CD4-positive, alpha-beta memory T cell (primary cell): ENCODE results near the gene DAB2IP. TPM values are rescaled to one million over a fixed set of nuclear protein-coding genes. Genes with fewer than 3 reads are reported as not detected.

Experiments used
- CTCF ChIA-PET: fragments of 350-600 bp; sonication (Branson Sonifier 250); formaldehyde crosslinking; loops from one replicate; lab custom pipeline; 2021; ENCODE audit warnings: inconsistent platforms; ENCODE audit not compliant: partially characterized antibody; lab: Charles Lee
- POLR2A ChIA-PET: fragments of 350-600 bp; sonication (Branson Sonifier 250); formaldehyde crosslinking; loops from one replicate; lab custom pipeline; 2021; ENCODE audit not compliant: partially characterized antibody; lab: Charles Lee
- DNase-seq, 5 donors: peaks; one replicate each; pipeline versions ENCODE4 v3.0.0 to v3.0.0-alpha.2; 2020 to 2022; ENCODE audit warnings: mixed read lengths in 1 of 5
- H3K27ac ChIP-seq: one replicate; pipeline ENCODE4 v1.7.0; 2013; ENCODE audit warnings: low read depth, low read length
- H3K27me3 ChIP-seq: 2 replicates; pipeline ENCODE4 v1.7.0; 2013; ENCODE audit warnings: mild to moderate bottlenecking, low read length, moderate library complexity; ENCODE audit not compliant: insufficient read depth
- H3K36me3 ChIP-seq: 2 replicates; pipeline ENCODE4 v1.7.0; 2013; ENCODE audit warnings: mild to moderate bottlenecking, low read length, moderate library complexity; ENCODE audit not compliant: insufficient read depth
- H3K4me1 ChIP-seq: 2 replicates; pipeline ENCODE4 v1.7.0; 2013; ENCODE audit warnings: mild to moderate bottlenecking, low read length, moderate library complexity; ENCODE audit not compliant: insufficient read depth
- H3K4me3 ChIP-seq, 2 donors: one replicate each; pipeline ENCODE4 v1.7.0; 2013; ENCODE audit warnings: low read length in 2 of 2, mild to moderate bottlenecking in 1 of 2
- H3K9me3 ChIP-seq, 2 donors: one replicate each; pipeline ENCODE4 v1.7.0; 2013; ENCODE audit warnings: low read length in 2 of 2, control low read depth in 1 of 2; ENCODE audit not compliant: control insufficient read depth in 1 of 2
- H3K27ac Mint-ChIP-seq, 7 donors: one replicate each; pipeline ENCODE4 v1.8.0; 2020 to 2021; ENCODE audit warnings: mixed read lengths in 7 of 7, mild to moderate bottlenecking in 6 of 7, inconsistent platforms in 3 of 7, moderate library complexity in 3 of 7
- H3K27me3 Mint-ChIP-seq, 2 donors: one replicate each; pipeline ENCODE4 v1.8.0; 2020 to 2021; ENCODE audit warnings: mixed read lengths in 2 of 2
- H3K36me3 Mint-ChIP-seq, 2 donors: one replicate each; pipeline ENCODE4 v1.8.0; 2020 to 2021; ENCODE audit warnings: mixed read lengths in 2 of 2, inconsistent platforms in 1 of 2, mild to moderate bottlenecking in 1 of 2
- H3K4me1 Mint-ChIP-seq, 4 donors: one replicate each; pipeline ENCODE4 v1.8.0; 2020 to 2021; ENCODE audit warnings: mixed read lengths in 4 of 4, mild to moderate bottlenecking in 1 of 4
- H3K4me3 Mint-ChIP-seq, 8 donors: one replicate each; pipeline ENCODE4 v1.8.0; 2020 to 2021; ENCODE audit warnings: mixed read lengths in 8 of 8, mild to moderate bottlenecking in 7 of 8, moderate library complexity in 6 of 8, inconsistent platforms in 3 of 8
- H3K9me3 Mint-ChIP-seq, 8 donors: one replicate each; pipeline ENCODE4 v1.8.0; 2020 to 2021; ENCODE audit warnings: mixed read lengths in 8 of 8, mild to moderate bottlenecking in 5 of 8, inconsistent platforms in 3 of 8, moderate library complexity in 1 of 8
- intact Hi-C: fragments of 100-400 bp; cut with micrococcal nuclease; formaldehyde crosslinking; loops from one replicate; pipeline ENCODE4 v1.15.1; 2023
- polyA plus RNA-seq, 2 donors: library from polyadenylated mRNA; unstranded; fragments of 300-500 nt; fragmentation: Illumina TruSeq; gene quantifications; one replicate each; pipeline ENCODE4 v1.2.3, GENCODE V29; 2021
- total RNA-seq, 2 experiments: library from RNA; stranded (reverse); gene quantifications; one replicate each; pipeline ENCODE4 v1.2.3, GENCODE V29; 2021

The DAB2IP gene
- total and polyA plus RNA-seq, 4 experiments from 2014 or later: not detected

- Mint-ChIP-seq H3K4me3 (no peak overlapping the region), H3K27ac (no peak overlapping the region), H3K4me1 (peaks cover 3 to 9% (median 4%) of the 10 kb centered on the region in 4 donors), H3K36me3 (no peaks in the 10 kb centered on the region), H3K9me3 (no peaks in the 10 kb centered on the region), H3K27me3 (peaks cover 2% of the 10 kb centered on the region in 2 donors)
- no peaks in the 10 kb centered on the region for H3K36me3 ChIP-seq
- H3K4me3 ChIP-seq: no peak overlapping the region
- ChIA-PET POLR2A (no interaction called here), CTCF (no interaction called here)
- H3K27me3 ChIP-seq: no peaks in the 10 kb centered on the region
- intact Hi-C loops: no loop called here
- no peak overlapping the region for H3K27ac ChIP-seq
- H3K9me3 ChIP-seq: no peaks in the 10 kb centered on the region
- DNase-seq: peak in 1 of 5 donors; percentile 1
- H3K4me1 ChIP-seq: peaks cover 5% of the 10 kb centered on the region
Measured at GRCh38 chr9:121744002-121744686, 92.7 kb downstream of the DAB2IP start.

- ChIA-PET CTCF (no interaction called here), POLR2A (no interaction called here)
- no peak for DNase-seq
Measured at GRCh38 chr9:121744687-121745395, 93.4 kb downstream of the DAB2IP start.

GRCh38 chr9:121745396-121745695, 93.9 kb downstream of the DAB2IP start:
- Mint-ChIP-seq H3K9me3 (no peaks in the 10 kb centered on the region), H3K36me3 (no peaks in the 10 kb centered on the region), H3K4me1 (peaks cover 3 to 9% (median 4%) of the 10 kb centered on the region in 4 donors), H3K27ac (no peak overlapping the region), H3K27me3 (peaks cover 0 to 2% of the 10 kb centered on the region in 2 donors), H3K4me3 (no peak overlapping the region)
- Histone ChIP-seq H3K36me3 (no peaks in the 10 kb centered on the region), H3K27ac (no peak overlapping the region), H3K4me1 (peaks cover 5% of the 10 kb centered on the region), H3K27me3 (no peaks in the 10 kb centered on the region), H3K9me3 (no peaks in the 10 kb centered on the region), H3K4me3 (no peak overlapping the region)
- POLR2A ChIA-PET: no interaction called here
- no peak for DNase-seq
- CTCF ChIA-PET: no interaction called here
- intact Hi-C loops: no loop called here

More at GRCh38 chr9:121744687-121745395, 93.4 kb downstream of the DAB2IP start:
- Histone ChIP-seq H3K4me1 (peaks cover 5% of the 10 kb centered on the region), H3K36me3 (no peaks in the 10 kb centered on the region), H3K9me3 (no peaks in the 10 kb centered on the region), H3K27me3 (no peaks in the 10 kb centered on the region), H3K4me3 (no peak overlapping the region), H3K27ac (no peak overlapping the region)
- Mint-ChIP-seq H3K27ac (no peak overlapping the region), H3K27me3 (peaks cover 0 to 2% of the 10 kb centered on the region in 2 donors), H3K4me1 (peaks cover 3 to 9% (median 4%) of the 10 kb centered on the region in 4 donors), H3K36me3 (no peaks in the 10 kb centered on the region), H3K9me3 (no peaks in the 10 kb centered on the region), H3K4me3 (no peak overlapping the region)
- intact Hi-C loops: no loop called here

GRCh38 chr9:121746411-121746810, 95.0 kb downstream of the DAB2IP start:
- intact Hi-C loops: no loop called here
- Mint-ChIP-seq H3K4me1 (peaks cover 3 to 9% (median 4%) of the 10 kb centered on the region in 4 donors), H3K9me3 (no peaks in the 10 kb centered on the region), H3K27ac (no peak overlapping the region), H3K36me3 (no peaks in the 10 kb centered on the region), H3K27me3 (peaks cover 0 to 2% of the 10 kb centered on the region in 2 donors), H3K4me3 (no peak overlapping the region)
- Histone ChIP-seq H3K36me3 (no peaks in the 10 kb centered on the region), H3K4me3 (no peak overlapping the region), H3K4me1 (peaks cover 5% of the 10 kb centered on the region), H3K27me3 (no peaks in the 10 kb centered on the region), H3K27ac (no peak overlapping the region), H3K9me3 (no peaks in the 10 kb centered on the region)
- no peak for DNase-seq
- ChIA-PET CTCF (no interaction called here), POLR2A (no interaction called here)

GRCh38 chr9:121746866-121747265, 95.4 kb downstream of the DAB2IP start:
- peaks cover 0 to 2% of the 10 kb centered on the region in 2 donors for H3K27me3 Mint-ChIP-seq
- H3K27ac ChIP-seq: no peak overlapping the region
- intact Hi-C loops: no loop called here
- H3K9me3 Mint-ChIP-seq: no peaks in the 10 kb centered on the region
- no peaks in the 10 kb centered on the region for H3K27me3 ChIP-seq
- no peaks in the 10 kb centered on the region for H3K9me3 ChIP-seq
- H3K4me1 Mint-ChIP-seq: peaks cover 3 to 9% (median 4%) of the 10 kb centered on the region in 4 donors
- H3K36me3 ChIP-seq: no peaks in the 10 kb centered on the region
- no peak for DNase-seq
- no peaks in the 10 kb centered on the region for H3K36me3 Mint-ChIP-seq
- ChIA-PET CTCF (no interaction called here), POLR2A (no interaction called here)
- H3K4me3 Mint-ChIP-seq: no peak overlapping the region
- H3K27ac Mint-ChIP-seq: no peak overlapping the region
- no peak overlapping the region for H3K4me3 ChIP-seq
- peaks cover 5% of the 10 kb centered on the region for H3K4me1 ChIP-seq

GRCh38 chr9:121748074-121748473, 96.6 kb downstream of the DAB2IP start:
- H3K4me3 ChIP-seq: no peak overlapping the region
- H3K4me3 Mint-ChIP-seq: peak overlapping the region in 3 of 8 donors; percentile 4 to 43 (median 27)
- ChIA-PET CTCF (no interaction called here), POLR2A (no interaction called here)
- no peak overlapping the region for H3K27ac Mint-ChIP-seq
- peaks cover 5% of the 10 kb centered on the region for H3K4me1 ChIP-seq
- intact Hi-C loops: no loop called here
- H3K9me3 ChIP-seq: no peaks in the 10 kb centered on the region
- no peak overlapping the region for H3K27ac ChIP-seq
- no peaks in the 10 kb centered on the region for H3K36me3 Mint-ChIP-seq
- no peaks in the 10 kb centered on the region for H3K9me3 Mint-ChIP-seq
- H3K4me1 Mint-ChIP-seq: peaks cover 3 to 9% (median 4%) of the 10 kb centered on the region in 4 donors
- peaks cover 0 to 2% of the 10 kb centered on the region in 2 donors for H3K27me3 Mint-ChIP-seq
- H3K27me3 ChIP-seq: no peaks in the 10 kb centered on the region
- H3K36me3 ChIP-seq: no peaks in the 10 kb centered on the region
- DNase-seq: no peak

- H3K9me3 ChIP-seq: no peaks in the 10 kb centered on the region
- H3K4me1 ChIP-seq: peaks cover 5% of the 10 kb centered on the region
- H3K27ac Mint-ChIP-seq: no peak overlapping the region
- H3K27me3 ChIP-seq: no peaks in the 10 kb centered on the region
- H3K27ac ChIP-seq: no peak overlapping the region
- no peaks in the 10 kb centered on the region for H3K36me3 Mint-ChIP-seq
- peaks cover 0 to 2% of the 10 kb centered on the region in 2 donors for H3K27me3 Mint-ChIP-seq
- DNase-seq: peak in 1 of 5 donors; percentile 2
- ChIA-PET CTCF (no interaction called here), POLR2A (no interaction called here)
- intact Hi-C loops: no loop called here
- peaks cover 3 to 9% (median 4%) of the 10 kb centered on the region in 4 donors for H3K4me1 Mint-ChIP-seq
- no peaks in the 10 kb centered on the region for H3K9me3 Mint-ChIP-seq
- H3K4me3 ChIP-seq: no peak overlapping the region
- no peak overlapping the region for H3K4me3 Mint-ChIP-seq
- H3K36me3 ChIP-seq: no peaks in the 10 kb centered on the region
Measured at GRCh38 chr9:121748727-121749423, 97.4 kb downstream of the DAB2IP start.
